ENCODE measurements around the gene WDFY2.

Gene WDFY2

DNA sequence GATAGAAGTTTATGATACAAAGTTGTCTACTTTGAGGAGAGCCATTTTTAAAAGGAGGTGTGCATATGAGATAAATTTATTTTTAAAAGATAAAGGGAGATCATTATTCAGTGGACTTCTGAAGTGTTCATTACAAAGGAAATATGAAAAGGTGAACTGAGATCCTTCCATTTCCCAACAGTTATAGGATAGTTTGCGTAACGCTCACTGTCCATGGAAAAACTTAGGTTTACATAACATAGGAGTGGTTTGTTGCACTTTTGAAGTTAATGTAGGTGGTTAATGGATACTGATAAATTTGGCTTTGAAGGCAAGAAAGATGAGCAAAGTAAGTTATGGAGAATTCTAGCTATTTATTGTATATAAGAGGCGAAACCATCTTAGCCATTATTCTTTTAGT lies 92.5 kb downstream of the WDFY2 start:
- TF ChIP-seq CTCF (conservative IDR thresholded peaks at IDR 0.05) = no peak
- no peak overlapping the region for H3K27ac ChIP-seq

DNA sequence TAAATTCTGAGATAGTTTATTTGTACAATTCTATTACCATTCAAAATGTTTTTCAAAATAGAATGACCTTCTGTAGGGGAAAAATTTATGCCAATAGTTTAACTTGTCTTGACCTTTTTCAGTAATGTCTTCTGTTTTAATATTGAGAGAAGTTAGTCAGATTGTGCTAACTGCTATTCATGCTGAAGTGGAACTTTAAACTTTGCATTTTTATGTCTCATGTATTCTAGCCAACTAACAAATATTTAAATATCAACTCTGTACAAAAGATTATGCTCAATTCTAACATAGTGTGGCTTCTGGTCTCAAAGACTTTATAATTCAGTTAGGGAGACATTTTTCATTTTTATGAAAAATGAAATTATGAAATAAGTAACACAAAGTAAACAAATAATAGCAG lies 94.2 kb downstream of the WDFY2 start:
- no peak for TF ChIP-seq CTCF (conservative IDR thresholded peaks at IDR 0.05)
- H3K27ac ChIP-seq = no peak overlapping the region

- no peak for TF ChIP-seq CTCF (conservative IDR thresholded peaks at IDR 0.05)
- H3K27ac ChIP-seq = no peak overlapping the region
Measured at GRCh38 chr13:51679616-51680015, 95.4 kb downstream of the WDFY2 start.

DNA sequence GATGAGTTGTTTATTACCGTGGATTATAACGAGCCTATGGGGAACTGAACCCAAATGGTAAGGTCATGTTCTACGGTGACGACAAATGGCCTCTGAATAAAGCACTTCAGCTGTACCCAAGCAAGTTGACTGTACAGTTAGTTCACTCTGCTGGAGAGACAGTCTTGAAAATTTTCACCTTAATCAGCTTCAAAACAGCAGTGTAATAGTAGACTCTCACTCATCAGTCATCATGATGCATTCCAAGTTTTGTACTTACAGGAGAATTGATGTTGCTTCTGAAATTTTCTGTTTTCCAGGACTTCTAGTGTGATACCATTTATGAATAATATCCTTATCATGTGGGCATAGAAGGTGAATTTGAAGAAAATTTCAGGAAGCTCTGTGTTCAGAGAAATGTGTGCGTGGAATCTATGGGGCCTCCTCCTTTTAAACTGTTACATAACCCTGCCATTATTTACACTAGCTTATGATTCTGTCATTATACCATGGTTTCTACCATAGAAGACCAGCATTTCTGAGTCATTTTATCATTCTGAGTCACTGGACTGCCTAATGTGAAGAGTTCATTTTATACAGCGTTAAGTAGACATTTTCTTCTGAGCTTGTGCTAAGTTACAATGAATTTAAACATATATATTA lies 96.9 kb downstream of the WDFY2 start:
- TF ChIP-seq CTCF (conservative IDR thresholded peaks at IDR 0.05) = no peak
- no peak overlapping the region for H3K27ac ChIP-seq

GRCh38 chr13:51682686-51683085 lies 98.4 kb downstream of the WDFY2 start:
- TF ChIP-seq CTCF (conservative IDR thresholded peaks at IDR 0.05) = no peak
- H3K27ac ChIP-seq = no peak overlapping the region

DNA sequence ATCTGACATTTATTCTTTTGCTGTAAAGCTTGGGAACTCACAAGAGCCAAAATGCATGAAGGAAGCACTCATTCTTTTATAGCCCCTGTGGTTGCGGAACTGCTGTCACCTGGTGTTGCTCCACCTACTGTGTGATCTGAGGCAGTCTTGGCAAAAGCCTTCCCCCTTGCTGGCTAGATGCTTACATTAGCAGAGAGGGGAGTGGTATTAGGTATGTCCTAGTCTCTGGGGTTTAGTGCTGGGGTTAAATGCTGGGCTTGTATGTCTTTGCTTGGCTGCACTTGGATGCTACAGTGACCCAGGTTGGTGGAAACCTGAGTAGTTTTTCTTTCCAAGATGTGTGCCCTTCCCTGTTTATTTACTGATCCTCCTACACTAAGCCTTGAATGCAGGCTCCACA lies 99.3 kb downstream of the WDFY2 start:
- no peak for TF ChIP-seq CTCF (conservative IDR thresholded peaks at IDR 0.05)
- no peak overlapping the region for H3K27ac ChIP-seq

- H3K27ac ChIP-seq = no peak overlapping the region
- no peak for TF ChIP-seq CTCF (conservative IDR thresholded peaks at IDR 0.05)
Measured at GRCh38 chr13:51684076-51684475, 99.8 kb downstream of the WDFY2 start.

Data from VCaP (cell line).